ENCODE data around the gene TTBK1.

Gene TTBK1

GRCh38 chr6:43228951-43229802 is 14.1 kb upstream of the TTBK1 start, which contains the start of gene DNPH1:
DNPH1 (minus strand) TSS chr6:43229481; CDS start chr6:43229456, 25 bp downstream.
- ChIA-PET POLR2A (interaction anchor here (0.5 to 0.7 kb wide), 2 partner anchors 33 to 52 kb away, joined by 3 read pairs; no protein-coding TSS in a partner anchor), CTCF (interaction anchor here (0.6 to 4.0 kb wide), 60 partner anchors 9 to 851 kb away, joined by 3 to 39 read pairs (median 4); partner anchors contain the start of genes CUL9, LRRC73 and ZNF318)
- peak; percentile 93 for TF ChIP-seq CTCF (IDR thresholded peaks at IDR 0.05; ENCODE audit: control extremely low read depth, extremely low read depth, low read depth, missing control alignments)
- peak; percentile 87 for DNase-seq (ENCODE audit: extremely low spot score)

GRCh38 chr6:43229803-43230620 is 13.3 kb upstream of the TTBK1 start:
- DNase-seq (ENCODE audit: extremely low spot score): no peak
- ChIA-PET CTCF (interaction anchor here (0.6 to 4.0 kb wide), 42 partner anchors 8 to 379 kb away, joined by 3 to 39 read pairs (median 6); partner anchors contain the start of genes LRRC73, TTBK1 and ZNF318), POLR2A (no interaction called here)
- no peak for TF ChIP-seq CTCF (IDR thresholded peaks at IDR 0.05; ENCODE audit: control extremely low read depth, extremely low read depth, low read depth, missing control alignments)

- POLR2A ChIA-PET: no interaction called here
- CTCF ChIA-PET: interaction anchor here (0.8 to 4.0 kb wide), 10 partner anchors 12 to 279 kb away, joined by 3 to 39 read pairs (median 5); partner anchors contain the start of genes LRRC73 and TTBK1
- TF ChIP-seq CTCF (IDR thresholded peaks at IDR 0.05; ENCODE audit: control extremely low read depth, extremely low read depth, low read depth, missing control alignments): no peak
- no peak for DNase-seq (ENCODE audit: extremely low spot score)
Observed at GRCh38 chr6:43231053-43231452, 12.2 kb upstream of the TTBK1 start.

GRCh38 chr6:43231735-43232450 is 11.4 kb upstream of the TTBK1 start:
- DNase-seq (ENCODE audit: extremely low spot score): no peak
- ChIA-PET CTCF (interaction anchor here (0.8 to 4.0 kb wide), 8 partner anchors 9 to 275 kb away, joined by 3 to 39 read pairs (median 7); partner anchors contain the start of gene TTBK1), POLR2A (no interaction called here)
- no peak for TF ChIP-seq CTCF (IDR thresholded peaks at IDR 0.05; ENCODE audit: control extremely low read depth, extremely low read depth, low read depth, missing control alignments)

- POLR2A ChIA-PET: no interaction called here
- no peak for TF ChIP-seq CTCF (IDR thresholded peaks at IDR 0.05; ENCODE audit: control extremely low read depth, extremely low read depth, low read depth, missing control alignments)
- CTCF ChIA-PET: no interaction called here
- DNase-seq (ENCODE audit: extremely low spot score): no peak
Observed at GRCh38 chr6:43235841-43236240, 7.4 kb upstream of the TTBK1 start.
